ENCODE results near the gene HCCS. TPM values are rescaled to one million over a fixed set of nuclear protein-coding genes. Genes with fewer than 3 reads are reported as not detected.
"Not testable (repeated sequence)": the region's sequence is repeated elsewhere in the genome, so short reads cannot be mapped to it uniquely, and the experiment has no call there.

Gene HCCS
- total and polyA plus RNA-seq, 8 donors: 14.9 to 20.8 (median 16.6) TPM

- DNase-seq (no peak), ATAC-seq (no peak)
- TF ChIP-seq, protein P1, sequence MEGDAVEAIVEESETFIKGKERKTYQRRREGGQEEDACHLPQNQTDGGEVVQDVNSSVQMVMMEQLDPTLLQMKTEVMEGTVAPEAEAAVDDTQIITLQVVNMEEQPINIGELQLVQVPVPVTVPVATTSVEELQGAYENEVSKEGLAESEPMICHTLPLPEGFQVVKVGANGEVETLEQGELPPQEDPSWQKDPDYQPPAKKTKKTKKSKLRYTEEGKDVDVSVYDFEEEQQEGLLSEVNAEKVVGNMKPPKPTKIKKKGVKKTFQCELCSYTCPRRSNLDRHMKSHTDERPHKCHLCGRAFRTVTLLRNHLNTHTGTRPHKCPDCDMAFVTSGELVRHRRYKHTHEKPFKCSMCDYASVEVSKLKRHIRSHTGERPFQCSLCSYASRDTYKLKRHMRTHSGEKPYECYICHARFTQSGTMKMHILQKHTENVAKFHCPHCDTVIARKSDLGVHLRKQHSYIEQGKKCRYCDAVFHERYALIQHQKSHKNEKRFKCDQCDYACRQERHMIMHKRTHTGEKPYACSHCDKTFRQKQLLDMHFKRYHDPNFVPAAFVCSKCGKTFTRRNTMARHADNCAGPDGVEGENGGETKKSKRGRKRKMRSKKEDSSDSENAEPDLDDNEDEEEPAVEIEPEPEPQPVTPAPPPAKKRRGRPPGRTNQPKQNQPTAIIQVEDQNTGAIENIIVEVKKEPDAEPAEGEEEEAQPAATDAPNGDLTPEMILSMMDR (IDR thresholded peaks at IDR 0.05): no peak
- intact Hi-C loops (cut with DNase I): no loop called here
- Histone ChIP-seq H3K4me1 (peaks cover 0 to 8% of the 10 kb centered on the region in 2 donors), H3K4me3 (no peak overlapping the region), H3K27ac (no peak overlapping the region), H3K27me3 (no peaks in the 10 kb centered on the region), H3K9me3 (no peaks in the 10 kb centered on the region), H3K36me3 (peaks cover 0 to 79% of the 10 kb centered on the region in 2 donors)
These were observed 6.6 kb downstream of the HCCS start for GRCh38 chrX:11117745-11118144.

DNA sequence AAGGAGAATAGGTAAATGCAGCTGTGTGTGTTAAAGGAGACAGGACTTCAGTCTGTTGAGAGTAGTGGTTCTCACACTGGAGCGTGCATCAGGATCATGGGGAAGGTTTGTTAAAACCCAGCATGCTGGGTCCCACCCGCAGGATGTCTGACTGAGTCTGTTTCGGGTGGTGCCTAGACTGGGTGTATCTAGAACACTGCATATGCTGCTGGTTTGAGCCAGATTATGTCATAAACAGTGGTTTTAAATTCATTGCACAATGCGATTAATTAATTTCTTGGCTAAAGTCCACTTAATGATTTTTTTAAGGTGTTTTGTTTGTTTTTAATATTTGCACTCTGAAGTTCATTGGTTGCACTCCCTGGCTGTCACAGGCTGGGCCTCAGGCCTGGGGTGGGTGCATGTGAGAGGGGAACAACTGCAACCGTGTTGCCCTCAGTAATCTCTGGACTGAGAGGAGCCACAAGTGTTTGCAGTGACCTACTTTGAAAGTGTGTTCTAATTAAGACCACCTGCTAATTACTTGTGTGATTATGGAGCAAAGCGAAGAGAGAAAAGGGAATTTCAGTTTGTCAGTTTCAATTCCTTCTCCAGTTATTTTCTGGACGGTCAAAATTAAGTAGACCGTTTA lies 8.3 kb downstream of the HCCS start:
- ATAC-seq: no peak
- Histone ChIP-seq H3K4me1 (no peaks in the 10 kb centered on the region), H3K27me3 (no peaks in the 10 kb centered on the region), H3K27ac (no peak overlapping the region), H3K9me3 (no peaks in the 10 kb centered on the region), H3K4me3 (no peak overlapping the region), H3K36me3 (peaks cover 0 to 83% of the 10 kb centered on the region in 2 donors)
- no peak for DNase-seq
- intact Hi-C loops (cut with DNase I): no loop called here
- TF ChIP-seq, protein P1 (IDR thresholded peaks at IDR 0.05): no peak

DNA sequence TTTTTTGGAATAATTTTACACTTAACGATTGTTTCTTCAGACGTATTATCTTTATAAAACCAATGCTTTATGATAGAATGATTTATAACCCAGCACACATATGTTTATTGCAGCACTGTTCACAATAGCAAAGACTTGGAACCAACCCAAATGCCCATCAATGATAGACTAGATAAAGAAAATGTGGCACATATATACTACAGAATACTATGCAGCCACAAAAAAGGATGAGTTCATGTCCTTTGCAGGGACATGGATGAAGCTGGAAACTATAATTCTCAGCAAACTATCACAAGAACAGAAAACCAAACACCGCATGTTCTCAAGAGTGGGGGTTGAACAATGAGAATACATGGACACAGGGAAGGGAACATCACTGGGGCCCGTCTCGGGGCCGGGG lies 12.0 kb downstream of the HCCS start:
- ATAC-seq; H3K27me3 ChIP-seq; H3K4me3 ChIP-seq; intact Hi-C loops (cut with DNase I); H3K27ac ChIP-seq; DNase-seq; H3K9me3 ChIP-seq; H3K4me1 ChIP-seq: not testable (repeated sequence)
- H3K36me3 ChIP-seq: peaks cover 0 to 50% of the 10 kb centered on the region in 2 donors

- intact Hi-C loops (cut with DNase I): no loop called here
- no peak overlapping the region for H3K4me3 ChIP-seq
- peaks cover 0 to 39% of the 10 kb centered on the region in 2 donors for H3K36me3 ChIP-seq
- no peak overlapping the region for H3K27ac ChIP-seq
- no peaks in the 10 kb centered on the region for H3K4me1 ChIP-seq
- DNase-seq (no peak), ATAC-seq (no peak)
- H3K27me3 ChIP-seq: no peaks in the 10 kb centered on the region
- TF ChIP-seq, protein P1 (IDR thresholded peaks at IDR 0.05): no peak
- no peaks in the 10 kb centered on the region for H3K9me3 ChIP-seq
These were observed 13.0 kb downstream of the HCCS start for GRCh38 chrX:11124112-11124511.

DNA sequence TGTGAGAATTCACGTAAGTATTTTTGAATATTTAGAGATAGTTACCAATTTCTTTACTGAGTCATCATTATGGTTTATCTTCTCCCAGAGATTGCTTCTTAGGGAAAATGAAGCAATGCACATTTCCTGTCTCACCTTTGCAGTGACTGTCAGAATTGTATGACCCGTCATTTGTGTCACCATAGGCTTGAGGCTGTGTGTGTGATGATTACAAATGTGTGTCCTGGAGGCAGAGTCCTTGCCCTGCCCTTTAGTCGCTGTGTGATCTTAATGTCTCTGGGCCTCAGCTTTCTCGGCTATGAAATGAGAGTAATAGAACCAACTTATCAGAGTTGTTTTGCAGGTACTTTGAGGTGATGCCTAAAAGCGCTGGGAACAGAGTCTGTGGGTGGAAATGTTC lies 13.9 kb downstream of the HCCS start:
- H3K27me3 ChIP-seq: no peaks in the 10 kb centered on the region
- TF ChIP-seq, protein P1 (IDR thresholded peaks at IDR 0.05): no peak
- intact Hi-C loops (cut with DNase I): no loop called here
- H3K9me3 ChIP-seq: no peaks in the 10 kb centered on the region
- H3K36me3 ChIP-seq: peaks cover 0 to 30% of the 10 kb centered on the region in 2 donors
- no peaks in the 10 kb centered on the region for H3K4me1 ChIP-seq
- ATAC-seq: no peak
- H3K4me3 ChIP-seq: no peak overlapping the region
- no peak for DNase-seq
- no peak overlapping the region for H3K27ac ChIP-seq

All from left lung (tissue), 10 donors.